Hippocampal formation (tissue), 2 donors: ENCODE data around the gene UVRAG.
"Not testable (repeated sequence)": the region's sequence is repeated elsewhere in the genome, so short reads cannot be mapped to it uniquely, and the experiment has no call there.

Experiments
- DNase-seq, 2 donors: peaks; one replicate each; lab custom pipeline; 2025; lab: John Stamatoyannopoulos, UW

The UVRAG gene

DNA sequence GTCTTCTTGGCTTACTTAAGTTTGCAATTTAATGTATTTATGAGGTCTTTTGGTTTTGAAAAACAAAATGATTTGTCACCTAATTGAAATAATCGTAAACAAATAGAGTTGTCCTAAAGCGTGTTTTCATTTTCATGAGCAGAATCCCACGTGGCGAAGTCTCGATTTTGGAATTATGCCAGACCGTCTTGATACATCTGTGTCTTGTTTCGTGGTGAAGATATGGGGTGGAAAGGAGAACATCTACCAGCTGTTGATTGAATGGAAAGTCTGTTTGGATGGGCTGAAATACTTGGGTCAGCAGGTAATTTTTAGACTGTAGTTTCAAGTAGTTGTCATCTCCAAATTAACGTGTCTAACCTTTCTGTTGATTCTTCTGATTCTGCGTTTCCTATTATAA, 64.7 kb downstream of the UVRAG start:
- no peak for DNase-seq

DNA sequence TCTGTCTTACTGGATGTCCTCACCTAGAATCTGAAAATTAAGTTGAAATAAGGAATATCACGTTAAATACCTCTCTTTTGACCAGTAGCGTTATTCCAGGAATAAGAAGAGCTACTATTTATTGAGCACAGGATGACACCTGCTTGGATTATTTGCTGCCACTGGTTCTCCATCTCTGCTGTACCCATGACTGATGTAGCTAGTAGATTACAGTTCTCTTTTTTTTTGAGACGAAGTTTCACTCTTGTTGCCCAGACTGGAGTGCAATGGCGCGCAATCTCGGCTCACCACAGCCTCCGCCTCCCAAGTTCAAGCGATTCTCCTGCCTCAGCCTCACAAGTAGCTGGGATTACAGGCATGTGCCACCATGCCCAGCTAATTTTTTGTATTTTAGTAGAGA, 65.3 kb downstream of the UVRAG start:
- DNase-seq = not testable (repeated sequence)

DNA sequence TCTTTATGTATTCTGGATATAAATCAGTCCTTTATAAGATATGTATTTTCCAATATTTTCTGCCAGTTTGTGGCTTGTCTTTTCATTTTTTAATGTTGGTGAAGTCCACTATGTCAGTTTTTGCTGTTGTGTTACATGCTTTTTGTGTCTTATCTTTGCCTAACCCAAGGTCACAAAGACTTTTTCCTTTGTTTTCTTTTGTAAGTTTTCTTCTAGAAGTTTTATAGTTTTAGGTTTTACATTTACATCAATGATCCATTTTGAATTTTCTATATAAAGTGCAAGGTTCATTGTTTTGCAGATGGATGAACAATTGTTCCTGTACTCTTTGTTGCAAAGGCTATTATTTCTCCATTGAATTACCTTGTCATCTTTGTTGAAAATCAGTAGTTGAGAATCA, 69.3 kb downstream of the UVRAG start:
- DNase-seq = no peak

DNA sequence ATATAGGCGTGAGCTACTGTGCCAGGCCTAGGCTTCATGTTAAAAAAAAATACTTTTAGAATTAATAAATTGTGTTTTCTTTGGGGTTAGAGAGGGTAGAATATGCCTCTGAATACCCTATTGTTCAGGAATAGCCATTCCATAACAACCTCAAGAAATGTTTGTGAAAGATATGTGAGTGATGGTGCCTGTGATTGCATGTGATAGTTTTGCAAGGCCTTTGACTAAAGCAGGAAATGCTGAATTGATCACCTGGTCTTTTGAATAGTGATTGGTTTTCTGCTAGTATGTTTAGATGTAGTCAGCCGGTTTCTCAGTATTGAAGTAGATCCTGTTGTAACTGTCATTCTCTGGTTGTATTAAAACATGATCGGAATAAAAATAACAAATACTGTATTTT, 73.4 kb downstream of the UVRAG start:
- no peak for DNase-seq

DNA sequence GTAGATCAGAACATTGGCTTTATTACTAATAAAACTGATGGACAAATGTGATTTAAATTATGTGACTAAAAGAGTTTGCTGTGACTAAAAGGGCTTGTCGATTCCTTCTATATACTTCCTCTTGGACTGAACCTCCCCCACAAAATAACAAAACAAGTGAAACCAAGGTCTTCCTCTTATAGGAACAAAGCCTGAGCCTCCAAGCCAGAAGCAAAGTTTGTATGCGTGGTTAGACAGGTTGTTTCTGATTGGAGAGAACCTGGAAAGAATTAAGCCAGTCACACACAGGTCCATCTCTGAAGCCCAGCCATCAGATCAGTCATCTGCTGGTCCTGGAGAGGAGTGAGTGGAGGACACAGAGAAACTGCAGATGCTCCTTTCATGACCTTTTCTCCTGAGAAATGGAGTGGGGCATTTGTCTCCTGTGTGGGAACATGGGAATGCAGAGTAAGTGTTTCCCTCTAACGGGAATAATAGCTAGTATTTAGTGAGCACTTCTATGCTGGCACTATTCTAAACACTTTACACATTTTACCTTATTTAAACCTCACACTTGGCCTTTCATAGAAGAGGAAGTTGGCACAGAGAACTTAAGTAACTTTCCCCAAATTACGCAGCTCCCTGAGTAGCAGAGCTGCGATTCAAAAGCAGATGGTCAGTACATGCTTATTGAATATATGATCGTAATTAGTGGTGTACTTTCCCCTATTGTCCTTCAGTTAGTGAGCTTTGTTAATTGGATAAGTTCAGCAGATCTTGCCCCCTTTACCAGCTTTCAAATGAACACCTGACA, 77.1 kb downstream of the UVRAG start:
- peak in 1 of 2 donors; percentile 14 for DNase-seq

DNA sequence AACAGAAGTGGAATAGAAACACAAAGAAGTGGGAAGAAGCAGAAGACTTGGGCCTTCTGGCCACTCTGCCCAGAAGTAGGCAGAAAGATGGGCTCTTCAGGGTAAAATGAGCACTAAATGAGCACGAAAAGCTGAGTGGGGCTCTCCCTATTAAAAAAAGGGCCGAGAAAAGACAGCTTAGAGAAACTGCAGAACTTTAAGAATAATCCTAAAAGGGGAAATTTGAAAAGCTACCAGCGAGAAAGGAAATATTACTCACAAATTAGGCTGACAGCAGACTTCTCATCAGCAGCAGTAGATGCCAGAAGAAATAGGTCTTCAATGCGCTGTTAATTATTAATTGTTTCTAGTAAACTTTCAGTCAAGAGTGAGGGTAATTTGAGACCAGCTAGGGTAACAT, 78.2 kb downstream of the UVRAG start:
- no peak for DNase-seq

DNA sequence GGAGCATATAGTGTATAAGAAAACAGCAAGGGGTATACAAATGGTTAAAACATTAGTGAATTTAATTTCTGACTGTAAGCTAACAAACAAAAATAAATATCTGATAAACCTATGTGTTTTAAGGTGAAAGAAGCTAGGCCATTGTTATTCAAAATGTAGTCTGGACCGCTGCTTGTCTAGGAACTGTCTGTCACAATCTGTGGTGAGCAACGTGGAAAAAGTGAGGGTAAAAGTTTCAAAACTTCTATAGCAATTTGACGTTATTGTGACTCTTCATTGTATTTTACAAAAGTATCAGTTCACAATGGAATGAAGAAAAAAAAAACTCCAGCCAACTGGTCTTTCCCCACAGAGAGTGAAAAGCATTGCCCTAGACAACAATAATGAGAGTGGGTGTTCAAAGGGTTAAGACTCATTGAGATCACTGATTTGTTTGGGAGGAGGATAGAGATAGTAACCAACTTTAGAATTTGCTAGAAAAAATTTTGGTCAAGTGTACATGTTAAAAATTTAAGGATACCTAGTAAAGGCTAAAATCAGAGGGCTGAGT, 79.1 kb downstream of the UVRAG start:
- DNase-seq = no peak

DNA sequence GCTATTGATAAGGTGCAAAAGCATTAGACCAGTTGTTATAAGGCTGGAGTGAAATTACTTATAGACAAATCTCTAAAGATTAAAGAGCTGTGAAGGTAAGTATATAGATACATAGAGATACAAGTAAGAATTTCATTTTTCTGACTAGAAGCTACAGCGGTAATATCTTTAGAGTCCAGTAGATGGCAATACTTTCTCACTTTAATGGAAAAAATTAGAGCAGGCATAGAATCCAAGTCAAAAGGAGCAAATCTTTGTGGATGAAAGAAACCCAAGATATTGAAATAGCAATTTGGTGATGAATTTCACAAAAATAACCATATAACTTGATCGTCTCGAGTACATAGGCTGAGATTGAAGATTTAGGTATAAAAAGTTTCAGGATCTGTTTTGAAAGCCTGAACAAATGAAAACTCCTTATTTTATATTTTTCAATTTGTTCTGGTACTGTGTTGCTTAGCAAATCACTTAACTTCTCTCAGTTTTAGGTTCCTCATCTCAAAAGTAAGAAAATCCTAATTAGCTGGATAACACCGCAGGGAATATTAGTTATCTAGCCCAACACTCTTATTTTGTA, 81.9 kb downstream of the UVRAG start:
- peak in 1 of 2 donors; percentile 70 for DNase-seq

DNA sequence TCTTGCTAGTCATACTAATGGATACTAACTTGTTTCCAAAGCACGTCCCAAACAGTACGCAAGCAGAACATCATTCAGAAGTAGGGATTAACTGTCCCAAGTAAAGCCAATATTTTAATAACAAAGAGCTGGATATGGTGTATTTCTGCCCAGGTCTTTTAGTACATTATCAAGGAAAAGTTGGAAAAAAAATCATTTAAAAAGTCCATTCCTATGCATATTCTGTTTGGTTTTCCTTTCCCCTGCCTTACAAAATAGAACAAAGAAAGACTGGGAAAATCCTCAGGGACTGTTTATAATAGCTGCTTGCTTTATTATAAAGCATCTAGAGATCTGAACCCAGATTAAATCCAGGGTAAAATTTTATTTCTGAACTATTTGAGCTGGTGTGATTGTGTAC, 83.9 kb downstream of the UVRAG start:
- DNase-seq = no peak

DNA sequence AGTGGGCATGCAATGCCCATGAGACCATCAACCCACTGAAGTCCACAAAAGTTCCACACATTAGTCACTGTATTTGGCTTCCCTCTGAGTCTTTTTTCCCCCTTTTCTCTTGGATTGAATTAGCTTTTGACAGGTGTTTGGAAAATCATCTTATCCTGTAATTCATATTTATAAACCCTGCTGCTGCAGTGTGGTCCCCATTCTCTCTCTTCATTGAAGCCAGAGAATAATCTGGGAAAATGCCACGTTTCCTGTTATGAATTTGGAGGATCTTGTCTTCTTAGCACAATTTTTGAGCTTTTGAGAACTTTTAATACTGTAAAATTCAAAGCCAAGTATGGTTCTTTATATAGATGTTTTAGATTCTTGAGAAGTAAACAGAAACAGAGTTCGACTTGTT, 84.8 kb downstream of the UVRAG start:
- no peak for DNase-seq

DNA sequence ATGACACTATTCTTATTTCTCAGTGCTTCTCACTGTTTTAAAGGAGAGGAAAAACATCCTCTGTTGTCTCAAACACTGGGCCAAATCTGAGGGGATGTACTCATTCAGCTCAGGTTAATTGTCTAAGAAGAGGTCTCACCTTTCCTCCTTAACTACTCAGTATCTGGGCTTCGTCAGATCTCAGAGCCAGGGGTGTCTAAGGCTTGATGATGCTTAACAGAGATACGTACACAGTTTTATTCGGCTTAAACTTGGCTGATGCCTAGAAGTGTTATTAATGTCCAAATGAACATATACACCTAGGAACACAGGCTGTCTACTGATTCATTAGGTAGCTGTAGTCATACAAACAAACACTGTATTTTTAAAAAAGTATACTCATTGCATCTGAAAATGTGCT, 85.8 kb downstream of the UVRAG start:
- no peak for DNase-seq

DNA sequence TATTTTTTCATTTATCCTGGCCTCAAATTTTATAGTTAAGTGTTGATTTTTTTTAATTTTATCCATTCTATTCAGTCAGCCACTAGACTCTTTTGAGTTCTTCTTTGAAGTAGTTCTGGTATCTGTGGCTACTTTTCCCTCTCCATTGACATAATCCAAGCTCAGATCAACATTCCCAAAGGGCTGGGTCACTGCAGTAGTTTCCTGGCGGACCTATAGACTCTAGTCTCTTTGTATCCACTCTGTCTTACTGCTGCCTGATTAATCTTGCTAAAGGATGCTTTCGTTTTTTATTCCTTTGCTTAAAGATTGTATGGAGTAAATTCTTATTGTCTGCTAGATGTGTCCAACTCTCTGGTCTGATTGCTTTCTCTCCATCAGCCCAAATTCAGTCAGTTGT, 87.6 kb downstream of the UVRAG start:
- no peak for DNase-seq

DNA sequence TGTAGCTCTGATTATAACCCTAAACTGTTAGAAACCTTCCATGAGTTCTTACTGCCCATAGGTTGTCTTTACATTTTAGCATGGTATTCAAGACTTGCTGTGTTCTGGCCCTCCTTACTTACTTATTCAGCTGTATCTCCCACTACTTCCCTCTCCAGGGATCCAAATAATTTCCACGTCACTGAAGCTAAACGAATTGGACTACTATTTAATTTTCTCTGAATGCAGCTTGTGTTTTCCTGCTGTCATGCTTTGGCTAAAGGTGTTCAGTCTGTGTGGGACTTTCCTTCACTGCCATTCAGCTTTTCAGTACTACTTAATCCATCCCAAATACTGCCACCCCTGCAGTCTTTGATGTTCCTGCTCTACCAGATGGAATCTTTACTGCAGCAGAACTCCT, 88.3 kb downstream of the UVRAG start:
- DNase-seq = peak in 1 of 2 donors; percentile 14

DNA sequence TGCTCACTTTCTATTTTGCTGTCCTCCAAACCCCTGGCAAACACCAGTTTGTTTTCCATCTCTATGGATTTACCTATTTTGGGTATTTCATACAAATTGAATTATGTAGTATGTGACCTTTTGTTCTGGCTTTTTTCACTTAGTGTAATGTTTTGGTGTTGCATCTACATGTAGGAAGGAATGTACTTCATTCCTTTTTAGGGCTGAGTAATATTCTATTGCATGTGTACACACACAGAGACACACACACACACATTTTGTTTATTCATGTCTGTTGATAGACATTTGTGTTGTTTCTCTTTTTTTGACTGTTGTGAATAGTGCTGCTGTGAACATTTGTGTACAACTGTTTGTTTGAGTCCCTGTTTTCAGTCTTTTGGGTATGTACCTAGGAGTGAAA, 90.4 kb downstream of the UVRAG start:
- DNase-seq = no peak

DNA sequence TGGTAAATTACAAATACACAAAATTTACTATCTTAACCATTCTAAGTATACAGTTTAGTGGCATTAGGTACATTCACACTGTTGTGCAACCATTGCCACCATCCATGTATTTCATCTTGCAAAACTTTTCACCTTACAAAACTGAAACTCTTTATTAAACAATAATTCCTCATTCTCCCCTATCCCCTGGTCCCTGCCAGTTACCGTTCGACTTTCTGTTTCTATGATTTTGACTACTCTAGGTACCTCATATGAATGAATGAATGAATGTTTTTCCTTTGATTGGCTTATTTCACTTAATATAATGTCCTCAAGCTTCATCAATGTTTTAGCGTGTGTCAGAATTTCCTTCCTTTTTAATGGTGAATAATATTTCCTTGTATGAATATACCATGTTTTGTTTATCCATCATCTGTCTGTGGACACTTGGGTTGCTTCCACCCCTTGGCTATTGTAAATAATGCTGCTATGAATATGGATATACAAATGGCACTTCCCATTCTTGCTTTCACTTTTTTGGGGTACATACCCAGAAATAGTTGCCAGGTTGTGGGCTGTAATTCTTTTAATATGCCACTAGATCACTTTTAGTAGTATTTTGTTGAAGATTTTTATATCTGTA, 93.0 kb downstream of the UVRAG start:
- DNase-seq = no peak

DNA sequence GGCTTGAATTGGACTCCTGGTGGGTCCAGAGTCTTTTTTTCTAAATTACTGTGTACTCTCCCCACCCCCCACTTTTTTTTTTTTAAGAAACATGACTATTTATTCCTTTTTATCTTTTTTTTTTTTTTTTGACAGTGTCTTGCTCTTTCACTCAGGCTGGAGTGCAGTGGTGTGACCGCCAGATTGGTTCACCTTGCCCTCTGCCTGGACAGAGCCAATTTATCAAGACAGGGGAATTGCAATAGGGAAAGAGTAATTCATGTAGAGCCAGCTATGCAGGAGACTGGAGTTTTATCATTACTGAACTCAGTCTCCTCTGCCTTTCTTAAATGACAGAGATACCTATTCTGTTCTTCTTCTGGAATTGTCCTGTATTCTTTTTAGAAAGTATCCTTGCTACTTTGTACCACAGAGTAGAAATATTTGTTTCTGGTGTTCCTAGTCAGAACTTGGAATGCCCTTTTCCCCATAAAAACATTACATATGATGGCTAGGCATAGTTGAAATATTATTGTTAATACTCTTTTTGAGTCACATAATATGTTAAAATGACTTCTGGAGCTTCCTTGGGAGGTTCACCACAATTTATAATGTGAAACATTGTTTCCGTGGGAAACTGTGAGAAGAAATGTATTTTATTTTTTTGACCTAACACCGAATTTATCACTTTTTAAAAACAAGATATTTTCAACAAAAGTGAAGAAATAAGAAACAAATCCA, 95.6 kb downstream of the UVRAG start:
- no peak for DNase-seq

DNA sequence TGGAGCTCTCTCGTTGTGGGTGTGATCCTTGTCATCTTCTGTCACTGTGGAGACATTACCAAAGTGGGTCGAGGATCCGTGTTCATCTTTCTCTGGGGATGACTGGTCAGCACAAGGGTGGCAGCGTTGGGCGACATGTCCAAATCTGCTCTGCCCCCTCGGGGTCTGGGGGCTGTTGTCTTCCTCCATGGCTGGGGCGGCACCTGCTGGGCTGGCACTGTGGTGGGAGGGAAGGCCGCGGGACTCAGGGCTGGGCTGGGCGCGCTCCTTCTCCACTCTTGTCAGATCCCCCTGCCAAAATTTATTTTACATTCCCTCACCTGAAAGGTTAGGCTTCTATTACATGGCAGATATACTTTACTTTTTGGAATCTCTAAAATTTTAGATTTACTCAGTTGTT, 96.4 kb downstream of the UVRAG start:
- DNase-seq = no peak

DNA sequence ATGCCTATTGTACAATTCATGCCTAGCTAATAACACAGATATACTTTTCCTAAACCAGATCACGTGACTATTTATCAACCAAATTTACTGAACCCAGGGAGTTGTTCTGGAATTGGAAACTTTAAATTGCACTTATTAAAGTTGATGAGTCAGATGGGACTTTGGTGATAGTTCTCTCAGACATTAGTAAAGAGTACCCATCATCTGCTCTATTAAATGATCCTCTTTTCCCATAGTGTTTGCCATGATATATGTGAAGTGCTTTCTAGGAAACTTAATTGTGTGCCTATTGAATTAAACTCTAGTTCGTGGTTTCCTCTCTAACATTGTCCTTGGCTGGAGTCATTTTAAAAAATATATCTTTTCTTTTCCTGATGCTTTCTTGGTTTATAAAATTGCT, 99.0 kb downstream of the UVRAG start:
- no peak for DNase-seq

DNA sequence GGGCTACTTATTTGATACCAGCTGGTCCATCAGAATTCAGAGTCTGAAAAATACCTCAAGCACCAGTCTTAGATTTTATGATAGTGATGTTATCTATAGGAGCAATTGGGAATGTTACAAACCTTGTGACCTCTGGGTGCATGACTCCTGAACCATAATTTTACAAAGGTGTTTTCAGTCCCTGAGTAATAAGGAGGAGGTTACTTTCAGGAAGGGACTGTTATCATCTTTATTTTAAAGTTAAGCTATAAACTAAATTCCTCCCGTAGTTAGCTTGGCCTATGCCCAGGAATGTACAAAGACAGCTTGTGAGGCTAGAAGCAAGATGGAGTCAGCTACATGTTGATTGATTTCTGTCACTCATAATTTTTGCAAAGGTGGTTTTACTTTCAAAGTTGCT, 101.9 kb downstream of the UVRAG start:
- DNase-seq = no peak

DNA sequence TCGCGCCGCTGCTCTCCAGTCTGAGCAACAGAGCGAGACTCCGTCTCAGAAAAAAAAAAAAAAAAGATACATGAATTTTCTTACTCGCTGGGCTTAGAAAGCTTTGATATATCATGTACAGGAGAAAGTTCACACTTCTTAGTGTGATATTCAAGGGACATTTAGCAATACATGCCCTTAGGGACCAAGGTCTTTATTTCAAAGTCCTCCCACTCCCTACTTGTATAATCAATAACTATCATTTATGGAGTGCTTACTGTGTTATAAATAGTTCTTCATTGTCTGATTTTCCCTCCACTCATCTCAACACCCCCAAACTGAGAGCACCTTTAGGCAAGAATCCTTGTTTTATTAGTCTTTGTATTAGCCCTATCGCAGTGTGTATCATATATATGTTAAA, 103.3 kb downstream of the UVRAG start:
- no peak for DNase-seq

DNA sequence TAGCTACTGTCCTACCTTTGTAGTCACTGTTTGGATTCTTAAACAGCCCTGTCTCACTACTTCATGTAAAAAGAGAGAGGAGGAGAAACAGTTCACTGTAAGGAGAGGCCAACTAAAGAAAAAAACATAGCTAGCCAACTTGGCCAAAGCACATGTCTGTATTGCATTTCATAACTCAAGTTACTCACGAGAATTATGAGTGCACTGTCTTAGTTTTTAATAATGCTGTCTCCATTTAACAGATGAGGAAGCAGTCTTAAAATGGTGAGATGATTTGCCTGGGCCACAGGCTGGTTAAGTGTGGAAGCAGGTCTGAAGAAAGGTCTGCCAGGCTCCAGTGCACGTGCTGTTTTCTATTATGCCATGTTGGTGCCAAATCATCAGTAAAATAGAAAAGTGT, 104.5 kb downstream of the UVRAG start:
- no peak for DNase-seq

DNA sequence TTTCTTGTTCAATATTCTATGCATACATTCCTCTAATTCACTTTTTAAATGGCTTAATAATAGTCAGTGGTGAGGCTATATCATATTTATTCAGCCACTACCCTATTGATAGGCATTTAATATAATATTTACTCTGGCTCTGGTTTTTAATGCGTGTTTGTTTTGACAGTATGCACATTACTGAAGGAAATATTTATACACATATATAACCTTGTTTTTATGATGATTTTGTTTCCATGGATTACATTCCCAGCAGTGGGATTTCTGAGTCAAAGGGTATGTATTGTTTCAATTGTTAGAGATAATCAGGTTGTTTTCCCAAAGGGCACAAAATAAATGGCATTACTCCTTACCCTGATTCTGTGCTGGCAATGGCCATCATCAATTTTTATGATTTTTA, 105.8 kb downstream of the UVRAG start:
- DNase-seq = no peak

DNA sequence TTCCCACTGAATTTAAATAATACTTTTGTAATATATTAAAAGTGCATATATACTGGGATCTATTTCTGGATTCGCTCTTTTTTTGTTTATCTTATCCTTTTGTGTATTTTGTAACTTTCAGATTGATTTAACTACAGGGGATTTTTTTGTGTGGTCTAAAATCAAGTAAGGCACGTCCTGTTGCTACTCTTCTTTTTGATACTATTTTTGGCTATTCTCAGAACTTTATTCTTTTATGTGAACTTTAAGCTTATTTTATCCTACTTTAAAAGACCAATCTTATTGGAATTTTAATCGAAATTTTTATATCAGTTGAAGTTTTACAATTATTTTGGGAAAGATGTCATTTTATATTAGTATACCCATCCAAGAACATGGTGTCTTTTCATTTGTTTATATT, 106.8 kb downstream of the UVRAG start:
- no peak for DNase-seq
